Smooth muscle cell of trachea (primary cell): Measurements from ENCODE around the gene NASP. TPM values are rescaled to one million over a fixed set of nuclear protein-coding genes. Genes with fewer than 3 reads are reported as not detected.

Experiments used
- total RNA-seq: library from RNA; depleted of rRNA; stranded (reverse); fragments of >200 nt; gene quantifications from 2 replicates; pipeline ENCODE4 v1.2.1, GENCODE V29; 2014

Gene NASP, protein sequence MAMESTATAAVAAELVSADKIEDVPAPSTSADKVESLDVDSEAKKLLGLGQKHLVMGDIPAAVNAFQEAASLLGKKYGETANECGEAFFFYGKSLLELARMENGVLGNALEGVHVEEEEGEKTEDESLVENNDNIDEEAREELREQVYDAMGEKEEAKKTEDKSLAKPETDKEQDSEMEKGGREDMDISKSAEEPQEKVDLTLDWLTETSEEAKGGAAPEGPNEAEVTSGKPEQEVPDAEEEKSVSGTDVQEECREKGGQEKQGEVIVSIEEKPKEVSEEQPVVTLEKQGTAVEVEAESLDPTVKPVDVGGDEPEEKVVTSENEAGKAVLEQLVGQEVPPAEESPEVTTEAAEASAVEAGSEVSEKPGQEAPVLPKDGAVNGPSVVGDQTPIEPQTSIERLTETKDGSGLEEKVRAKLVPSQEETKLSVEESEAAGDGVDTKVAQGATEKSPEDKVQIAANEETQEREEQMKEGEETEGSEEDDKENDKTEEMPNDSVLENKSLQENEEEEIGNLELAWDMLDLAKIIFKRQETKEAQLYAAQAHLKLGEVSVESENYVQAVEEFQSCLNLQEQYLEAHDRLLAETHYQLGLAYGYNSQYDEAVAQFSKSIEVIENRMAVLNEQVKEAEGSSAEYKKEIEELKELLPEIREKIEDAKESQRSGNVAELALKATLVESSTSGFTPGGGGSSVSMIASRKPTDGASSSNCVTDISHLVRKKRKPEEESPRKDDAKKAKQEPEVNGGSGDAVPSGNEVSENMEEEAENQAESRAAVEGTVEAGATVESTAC
- 23.0 and 60.4 TPM in 2 replicates for total RNA-seq

DNA sequence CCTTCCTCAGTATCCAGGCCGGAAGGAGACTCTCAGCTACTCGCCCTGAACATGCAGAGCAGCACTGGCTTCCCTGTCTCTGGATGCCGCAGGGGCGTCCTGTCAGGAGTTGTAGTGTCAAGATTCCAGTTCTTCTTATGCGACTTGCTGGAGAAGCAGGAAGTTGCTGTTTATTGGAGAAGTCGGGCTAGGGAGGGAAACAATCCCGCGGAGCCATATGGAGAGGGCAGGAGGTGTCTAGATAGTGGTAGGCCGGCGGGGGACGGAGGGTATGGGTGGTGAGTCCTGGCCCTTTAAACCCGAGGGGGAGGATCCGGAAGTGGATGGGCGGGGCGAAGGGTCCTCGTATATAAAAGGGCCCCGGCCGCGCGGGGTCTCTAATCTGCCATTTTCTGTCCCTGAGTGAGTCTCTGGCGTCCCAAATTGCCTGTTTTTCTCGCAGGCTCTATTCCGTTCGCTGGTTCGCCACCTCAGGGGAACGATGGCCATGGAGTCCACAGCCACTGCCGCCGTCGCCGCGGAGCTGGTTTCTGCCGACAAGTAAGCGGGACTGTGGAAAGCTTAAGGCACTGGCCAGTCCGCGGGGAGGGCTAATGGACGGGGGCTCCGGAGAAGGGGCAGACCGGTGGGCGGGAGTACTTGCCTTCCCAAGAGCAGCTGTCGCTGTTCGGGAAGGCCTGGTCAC, at the start of gene NASP:
NASP (plus strand) TSS at position 376 of the 685 bp plus-strand sequence; CDS start at position 482, 106 bp downstream.

DNA sequence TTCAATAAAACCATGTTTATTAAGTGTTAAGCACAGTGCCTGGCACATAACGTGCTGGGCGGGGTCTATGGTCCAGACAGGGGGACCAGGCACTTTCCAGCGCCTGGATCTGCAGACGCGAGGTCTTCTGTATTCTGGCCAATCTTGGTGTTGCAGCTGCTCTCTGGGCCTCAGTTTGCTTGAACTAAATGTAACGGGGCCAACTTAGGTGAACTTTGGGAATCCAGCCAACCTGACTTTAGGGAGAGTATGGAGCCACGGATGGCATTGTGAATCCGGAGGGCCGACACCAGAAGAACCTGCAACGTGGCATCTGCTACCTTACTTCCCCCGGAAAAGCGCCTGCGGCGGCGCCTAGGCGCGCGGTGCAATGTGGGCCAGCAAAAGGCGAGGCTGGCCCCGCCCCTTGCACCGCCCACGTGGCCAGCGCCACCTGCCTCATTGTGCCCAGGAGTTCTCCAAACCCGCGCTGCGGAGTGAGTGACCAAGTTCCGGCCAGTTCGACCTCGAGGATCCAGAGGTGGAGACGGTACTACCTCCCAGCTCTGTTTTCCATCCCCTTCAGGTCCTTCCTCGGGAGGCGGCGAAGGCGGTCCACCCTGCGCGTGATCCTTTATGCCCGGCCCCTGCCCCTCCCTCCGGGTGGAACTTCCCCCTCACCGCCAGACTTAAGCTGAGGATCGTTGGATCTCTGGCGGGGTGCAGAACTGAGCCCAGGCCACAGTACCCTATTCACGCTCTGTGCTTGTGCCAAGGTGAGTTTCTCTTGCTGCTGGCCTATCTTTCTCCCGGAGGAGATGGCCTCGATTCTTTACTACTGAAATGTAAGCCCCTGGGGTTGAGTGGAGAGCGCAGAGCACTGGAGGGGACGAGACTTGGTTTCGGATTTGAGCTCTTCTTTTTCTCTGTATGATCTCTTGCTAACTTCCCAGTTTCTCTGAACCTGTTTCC, 33.2 kb upstream of the NASP start, which contains the start of gene AKR1A1:
AKR1A1 (plus strand) TSS at position 426 of the 951 bp plus-strand sequence. CDS start 10,969 bp downstream, outside the sequence.

DNA sequence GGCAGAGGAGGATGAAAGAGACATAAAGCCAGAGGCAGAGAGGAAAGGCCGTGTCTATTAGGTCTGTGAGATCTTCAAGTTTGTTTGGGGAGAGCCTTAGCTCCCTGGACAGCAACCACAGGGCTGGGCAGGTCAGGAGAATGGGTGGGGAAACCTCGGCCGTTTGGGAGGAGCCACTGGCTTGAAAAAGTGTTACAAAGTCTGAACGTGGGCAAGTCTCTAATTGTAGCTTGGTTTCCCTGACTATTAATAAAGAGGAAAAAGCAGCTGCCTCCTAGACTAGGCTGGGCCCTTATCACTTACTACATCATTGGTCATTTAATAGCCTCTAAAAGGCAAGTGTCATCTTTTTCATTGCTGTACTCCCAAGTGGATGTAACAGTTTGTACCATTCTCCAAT, 40.1 kb downstream of the NASP start, which contains the start of gene CCDC17:
CCDC17 (minus strand) TSS at position 83 of the 400 bp plus-strand sequence. CDS start 145 bp downstream, outside the sequence.

Other genes starting within 250 kb of the NASP start
- gene TOE1, start 243.9 kb upstream of the NASP start, total RNA-seq = 9.4 and 14.8 TPM in 2 replicates
- 16.7 and 22.3 TPM in 2 replicates for gene MUTYH, start 243.6 kb upstream of the NASP start, total RNA-seq
- gene TESK2, start 92.9 kb upstream of the NASP start, total RNA-seq = 2.3 and 2.5 TPM in 2 replicates
- gene CCDC163, start 84.0 kb upstream of the NASP start, total RNA-seq = 0.50 and 0.73 TPM in 2 replicates
- 1.6 and 2.8 TPM in 2 replicates for gene MMACHC, start 83.7 kb upstream of the NASP start, total RNA-seq
- gene PRDX1, start 62.2 kb upstream of the NASP start, total RNA-seq = 436 and 653 TPM in 2 replicates
- 102 and 133 TPM in 2 replicates for gene AKR1A1, start 33.2 kb upstream of the NASP start, total RNA-seq
- 0.99 and 1.6 TPM in 2 replicates for gene CCDC17, start 40.0 kb downstream of the NASP start, total RNA-seq
- gene GPBP1L1, start 102.5 kb downstream of the NASP start, total RNA-seq = 73.3 and 98.5 TPM in 2 replicates
- gene TMEM69, start 104.1 kb downstream of the NASP start, total RNA-seq = 11.2 and 13.2 TPM in 2 replicates
- 16.9 and 20.2 TPM in 2 replicates for gene IPP, start 166.6 kb downstream of the NASP start, total RNA-seq
- 21.7 and 29.8 TPM in 2 replicates for gene MAST2, start 219.6 kb downstream of the NASP start, total RNA-seq